Osteoblast (primary cell): ENCODE data around the gene PCCB. TPM values are rescaled to one million over a fixed set of nuclear protein-coding genes. Genes with fewer than 3 reads are reported as not detected.

ENCODE experiments used
- DNase-seq: peaks from one replicate; pipeline ENCODE4 v3.0.0; 2011; ENCODE audit warnings: low spot score, mixed read lengths; ENCODE audit not compliant: insufficient read length; ENCODE audit errors: missing footprints
- H2AFZ ChIP-seq: 2 replicates; pipeline ENCODE4 v1.6.0; 2011; ENCODE audit warnings: mild to moderate bottlenecking, low read length
- H3K27ac ChIP-seq: 2 replicates; pipeline ENCODE4 v1.5.1; 2011; ENCODE audit warnings: mild to moderate bottlenecking, low read depth, low read length, moderate library complexity
- H3K27me3 ChIP-seq: 2 replicates; pipeline ENCODE4 v1.6.0; 2012; ENCODE audit warnings: mild to moderate bottlenecking, control low read depth, inconsistent platforms, low read length, moderate library complexity; ENCODE audit not compliant: insufficient read depth
- H3K36me3 ChIP-seq: 2 replicates; pipeline ENCODE4 v1.5.1; 2011; ENCODE audit warnings: mild to moderate bottlenecking, low read length, control low read depth, moderate library complexity; ENCODE audit not compliant: insufficient read depth
- H3K4me1 ChIP-seq: 2 replicates; pipeline ENCODE4 v1.5.1; 2011; ENCODE audit warnings: mild to moderate bottlenecking, low read length, control low read depth, moderate library complexity; ENCODE audit not compliant: insufficient read depth
- H3K4me2 ChIP-seq: 2 replicates; pipeline ENCODE4 v1.6.0; 2011; ENCODE audit warnings: mild to moderate bottlenecking, low read length; ENCODE audit not compliant: insufficient read depth
- H3K4me3 ChIP-seq: fragments of 200-600 bp; sonication (generic); 3 replicates; pipeline ENCODE4 v1.5.1; 2012; ENCODE audit warnings: mild to moderate bottlenecking, low read length, inconsistent platforms; ENCODE audit not compliant: insufficient read depth
- H3K79me2 ChIP-seq: 2 replicates; pipeline ENCODE4 v1.6.0; 2012; ENCODE audit warnings: mild to moderate bottlenecking, low read length, control low read depth, inconsistent platforms; ENCODE audit not compliant: insufficient read depth
- H3K9me3 ChIP-seq: 2 replicates; pipeline ENCODE4 v1.5.1; 2011; ENCODE audit warnings: low read depth, low read length, control low read depth
- H4K20me1 ChIP-seq: 2 replicates; pipeline ENCODE4 v1.6.0; 2012; ENCODE audit warnings: mild to moderate bottlenecking, low read length, control low read depth; ENCODE audit not compliant: insufficient read depth
- CTCF ChIP-seq: IDR thresholded peaks from 2 replicates; pipeline ENCODE4 v1.5.1; 2011; ENCODE audit warnings: mild to moderate bottlenecking, low read depth, low read length, moderate library complexity; ENCODE audit errors: extremely low read depth
- total RNA-seq: library from RNA; depleted of rRNA; stranded (reverse); fragments of >200 nt; gene quantifications from 2 replicates; pipeline ENCODE4 v1.2.3, GENCODE V29; 2012

PCCB gene
- total RNA-seq, 1 donor, result 53.9 TPM

GRCh38 chr3:136327671-136328070 is 77.5 kb downstream of the PCCB start:
- Histone ChIP-seq H3K9me3 (no peaks in the 10 kb centered on the region), H3K4me3 (no peak overlapping the region), H3K4me1 (peaks cover 4% of the 10 kb centered on the region), H3K27me3 (no peaks in the 10 kb centered on the region), H4K20me1 (no peaks in the 10 kb centered on the region), H2AFZ (no peak overlapping the region), H3K36me3 (peaks cover 19% of the 10 kb centered on the region), H3K27ac (no peak overlapping the region), H3K4me2 (no peak overlapping the region), H3K79me2 (no peaks in the 10 kb centered on the region)
- DNase-seq, result no peak
- no peak for TF ChIP-seq CTCF

- Histone ChIP-seq H3K4me1 (peaks cover 21% of the 10 kb centered on the region), H3K4me2 (no peak overlapping the region), H3K36me3 (peaks cover 26% of the 10 kb centered on the region), H3K27ac (no peak overlapping the region), H2AFZ (no peak overlapping the region), H3K9me3 (no peaks in the 10 kb centered on the region), H3K27me3 (no peaks in the 10 kb centered on the region), H3K79me2 (no peaks in the 10 kb centered on the region), H3K4me3 (no peak overlapping the region), H4K20me1 (no peaks in the 10 kb centered on the region)
- no peak for DNase-seq
- TF ChIP-seq CTCF, result no peak
These were observed 79.5 kb downstream of the PCCB start for GRCh38 chr3:136329593-136329992.

GRCh38 chr3:136330900-136331299 is 80.8 kb downstream of the PCCB start:
- Histone ChIP-seq H3K79me2 (no peaks in the 10 kb centered on the region), H3K4me2 (no peak overlapping the region), H3K4me1 (peaks cover 31% of the 10 kb centered on the region), H3K36me3 (peaks cover 26% of the 10 kb centered on the region), H3K4me3 (no peak overlapping the region), H4K20me1 (no peaks in the 10 kb centered on the region), H3K27me3 (no peaks in the 10 kb centered on the region), H2AFZ (no peak overlapping the region), H3K9me3 (no peaks in the 10 kb centered on the region), H3K27ac (no peak overlapping the region)
- TF ChIP-seq CTCF, result no peak
- no peak for DNase-seq

GRCh38 chr3:136332302-136332701 is 82.2 kb downstream of the PCCB start:
- Histone ChIP-seq H3K27me3 (no peaks in the 10 kb centered on the region), H3K4me3 (no peak overlapping the region), H3K4me1 (peaks cover 45% of the 10 kb centered on the region), H3K9me3 (no peaks in the 10 kb centered on the region), H3K27ac (peak overlapping the region; percentile 60), H3K36me3 (peaks cover 17% of the 10 kb centered on the region), H3K4me2 (no peak overlapping the region), H3K79me2 (no peaks in the 10 kb centered on the region), H2AFZ (no peak overlapping the region), H4K20me1 (no peaks in the 10 kb centered on the region)
- no peak for DNase-seq
- TF ChIP-seq CTCF, result no peak
